Activated CD4-positive, CD25-positive, alpha-beta regulatory T cell treated with anti-CD3 and anti-CD28 coated beads, Interleukin-2, amount 50 U/mL, for 24 hours (primary cell): ENCODE results near the gene NKTR.

ENCODE experiments used
- ATAC-seq, 2 donors: fragments of 150-1000 bp; cut with Tn5 transposase; one replicate each; pipeline ENCODE4 v1.10.0; 2021; ENCODE audit warnings: mild to moderate bottlenecking in 1 of 2, moderate library complexity in 1 of 2

NKTR gene

GRCh38 chr3:42697289-42698051, 97.0 kb downstream of the NKTR start:
- no peak for ATAC-seq
